HG03095 (cell line): ENCODE measurements around the gene LRWD1.
"Not testable (repeated sequence)": the region's sequence is repeated elsewhere in the genome, so short reads cannot be mapped to it uniquely, and the experiment has no call there.

Source experiments
- ATAC-seq: cut with Tn5 transposase; IDR thresholded peaks from one replicate; pipeline ENCODE4 v1.9.1; 2021; ENCODE audit warnings: moderate library complexity; ENCODE audit not compliant: unreplicated experiment

The LRWD1 gene

GRCh38 chr7:102467581-102468477, 3.0 kb downstream of the LRWD1 start:
- no peak for ATAC-seq

GRCh38 chr7:102468478-102469350, 3.9 kb downstream of the LRWD1 start:
- ATAC-seq, result no peak

- no peak for ATAC-seq
Observed at GRCh38 chr7:102469351-102469971, 4.7 kb downstream of the LRWD1 start.

GRCh38 chr7:102469972-102470825, 5.4 kb downstream of the LRWD1 start:
- no peak for ATAC-seq

GRCh38 chr7:102471791-102472125, 7.0 kb downstream of the LRWD1 start:
- no peak for ATAC-seq

GRCh38 chr7:102472126-102473041, 7.6 kb downstream of the LRWD1 start:
- ATAC-seq, result no peak

- no peak for ATAC-seq
Observed at GRCh38 chr7:102473271-102473991, 8.6 kb downstream of the LRWD1 start.

- not testable (repeated sequence) for ATAC-seq
Observed at GRCh38 chr7:102474116-102474515, 9.3 kb downstream of the LRWD1 start.

GRCh38 chr7:102474736-102475435, 10.1 kb downstream of the LRWD1 start:
- ATAC-seq, result not testable (repeated sequence)

- ATAC-seq, result peak; percentile 87
Observed at GRCh38 chr7:102478314-102479208, 13.8 kb downstream of the LRWD1 start, which contains the start of gene POLR2J. TSS of gene POLR2J (minus strand) at chr7:102478922. CDS start at chr7:102478860, 62 bp downstream.

- peak; percentile 28 for ATAC-seq
Observed at GRCh38 chr7:102479209-102479584, 14.4 kb downstream of the LRWD1 start.

- ATAC-seq, result not testable (repeated sequence)
Observed at GRCh38 chr7:102479982-102480637, 15.3 kb downstream of the LRWD1 start.

- ATAC-seq, result not testable (repeated sequence)
Observed at GRCh38 chr7:102481962-102482361, 17.2 kb downstream of the LRWD1 start.

- ATAC-seq, result not testable (repeated sequence)
Observed at GRCh38 chr7:102484317-102484716, 19.5 kb downstream of the LRWD1 start.

- ATAC-seq, result peak; percentile 36
Observed at GRCh38 chr7:102490529-102491075, 25.8 kb downstream of the LRWD1 start.
